Neural cell (in vitro differentiated cells): ENCODE data around the gene SIGLEC5. TPM values are rescaled to one million over a fixed set of nuclear protein-coding genes. Genes with fewer than 3 reads are reported as not detected.

Experiments
- H2AFZ ChIP-seq: fragments of 200-600, 300-800 bp; sonication (generic), shearing (Covaris generic); 2 replicates; pipeline ENCODE4 v1.6.0; 2014; ENCODE audit warnings: low read depth, mild to moderate bottlenecking, antibody characterized with exemption, low read length, moderate library complexity
- H3F3A ChIP-seq: fragments of 200-600 bp; shearing (Covaris generic); 2 replicates; pipeline ENCODE4 v1.6.1; 2016; ENCODE audit warnings: mild to moderate bottlenecking, moderate library complexity, mixed read lengths, antibody characterized with exemption, low read length; ENCODE audit not compliant: insufficient read depth, poor library complexity, severe bottlenecking
- H3K27ac ChIP-seq: fragments of 200-600, 300-800 bp; sonication (generic), shearing (Covaris generic); 2 replicates; pipeline ENCODE4 v1.5.1; 2014; ENCODE audit warnings: mild to moderate bottlenecking, low read length, moderate library complexity
- H3K27me3 ChIP-seq: fragments of 300-800, 200-600 bp; sonication (generic), shearing (Covaris generic); 2 replicates; pipeline ENCODE4 v1.6.0; 2014; ENCODE audit warnings: mild to moderate bottlenecking, low read depth, low read length, moderate library complexity; ENCODE audit not compliant: insufficient read depth
- H3K36me3 ChIP-seq: fragments of 300-800, 200-600 bp; sonication (generic), shearing (Covaris generic); 2 replicates; pipeline ENCODE4 v1.5.1; 2014; ENCODE audit warnings: mild to moderate bottlenecking, antibody characterized with exemption, low read length, moderate library complexity; ENCODE audit not compliant: insufficient read depth
- H3K4me2 ChIP-seq: fragments of 300-800, 200-600 bp; sonication (generic), shearing (Covaris generic); 2 replicates; pipeline ENCODE4 v1.6.0; 2014; ENCODE audit warnings: mild to moderate bottlenecking, low read length
- H3K4me3 ChIP-seq: fragments of 300-800, 200-600 bp; sonication (generic), shearing (Covaris generic); 2 replicates; pipeline ENCODE4 v1.5.1; 2014; ENCODE audit warnings: mild to moderate bottlenecking, low read length, moderate library complexity
- H3K79me2 ChIP-seq: fragments of 200-600 bp; shearing (Covaris generic); replicated peaks from 2 replicates; pipeline ENCODE4 v1.6.0; 2014; ENCODE audit warnings: mild to moderate bottlenecking, low read length, moderate library complexity; ENCODE audit not compliant: insufficient read depth
- H3K9ac ChIP-seq: fragments of 300-800, 200-600 bp; sonication (generic), shearing (Covaris generic); 2 replicates; pipeline ENCODE4 v1.6.1; 2016; ENCODE audit warnings: mild to moderate bottlenecking, low read length, mixed read lengths
- H3K9me2 ChIP-seq: fragments of 200-600 bp; shearing (Covaris generic); 2 replicates; pipeline ENCODE4 v1.6.1; 2016; ENCODE audit warnings: mild to moderate bottlenecking, low read length, mixed read lengths; ENCODE audit not compliant: insufficient read depth
- H3K9me3 ChIP-seq: fragments of 200-600, 300-800 bp; sonication (generic), shearing (Covaris generic); 2 replicates; pipeline ENCODE4 v1.6.1; 2016; ENCODE audit warnings: mild to moderate bottlenecking, mixed run types, low read length, moderate library complexity, mixed read lengths
- H4K20me1 ChIP-seq: fragments of 200-600 bp; shearing (Covaris generic); 2 replicates; pipeline ENCODE4 v1.6.1; 2016; ENCODE audit warnings: mild to moderate bottlenecking, mixed run types; ENCODE audit not compliant: insufficient read depth
- CTCF ChIP-seq: fragments of 450-650 bp; IDR thresholded peaks from 2 replicates; pipeline ENCODE4 v1.5.1; 2014; ENCODE audit warnings: antibody characterized with exemption, mild to moderate bottlenecking, moderate library complexity; ENCODE audit not compliant: poor library complexity, severe bottlenecking
- EZH2 ChIP-seq: fragments of 200-600, 300-800 bp; shearing (Covaris generic), sonication (generic); IDR thresholded peaks from 2 replicates; pipeline ENCODE4 v1.6.1; 2014; ENCODE audit warnings: antibody characterized with exemption, low read length, borderline replicate concordance, mild to moderate bottlenecking; ENCODE audit not compliant: insufficient read depth, poor library complexity, severe bottlenecking
- REST ChIP-seq: IDR thresholded peaks from 2 replicates; pipeline ENCODE4 v1.6.1; 2012; ENCODE audit warnings: borderline replicate concordance
- SMC3 ChIP-seq: fragments of 450-650 bp; conservative IDR thresholded peaks from 2 replicates; pipeline ENCODE4 v1.6.1; 2014; ENCODE audit warnings: antibody characterized with exemption, mild to moderate bottlenecking, moderate library complexity; ENCODE audit not compliant: poor library complexity
- polyA plus RNA-seq: library from polyadenylated mRNA; depleted of rRNA; stranded (reverse); fragments of >200 nt; gene quantifications from 2 replicates; pipeline ENCODE4 v1.2.3, GENCODE V29; 2014

Gene SIGLEC5
- polyA plus RNA-seq, 1 donor from 2014 or later = not detected

- peaks cover 23% of the 10 kb centered on the region for H3K79me2 ChIP-seq
- no peaks in the 10 kb centered on the region for H4K20me1 ChIP-seq
- peaks cover 3% of the 10 kb centered on the region for H3K27me3 ChIP-seq
- H3K9ac ChIP-seq = peak overlapping the region; percentile 81
- H3F3A ChIP-seq = no peaks in the 10 kb centered on the region
- H2AFZ ChIP-seq = no peak overlapping the region
- TF ChIP-seq REST = no peak
- no peak for TF ChIP-seq SMC3
- H3K9me3 ChIP-seq = no peaks in the 10 kb centered on the region
- no peak overlapping the region for H3K27ac ChIP-seq
- peak overlapping the region; percentile 83 for H3K4me3 ChIP-seq
- H3K9me2 ChIP-seq = no peaks in the 10 kb centered on the region
- peak overlapping the region; percentile 97 for H3K4me2 ChIP-seq
- H3K36me3 ChIP-seq = no peaks in the 10 kb centered on the region
These were observed 57.8 kb downstream of the SIGLEC5 start for GRCh38 chr19:51572410-51572809.

- Histone ChIP-seq H4K20me1 (no peaks in the 10 kb centered on the region), H3K9ac (peak overlapping the region; percentile 81), H3K27ac (peak overlapping the region; percentile 70), H3K27me3 (peaks cover 3% of the 10 kb centered on the region), H2AFZ (peak overlapping the region; percentile 70), H3K9me2 (no peaks in the 10 kb centered on the region), H3K79me2 (peaks cover 23% of the 10 kb centered on the region), H3K4me2 (peak overlapping the region; percentile 97), H3K4me3 (peak overlapping the region; percentile 83), H3K36me3 (no peaks in the 10 kb centered on the region), H3F3A (no peaks in the 10 kb centered on the region), H3K9me3 (no peaks in the 10 kb centered on the region)
- no peak for TF ChIP-seq EZH2
- no peak for TF ChIP-seq REST
- TF ChIP-seq CTCF = no peak
These were observed 58.6 kb downstream of the SIGLEC5 start for GRCh38 chr19:51571599-51571998.
